WI38 (cell line): ENCODE measurements around the gene ERICH4.
"Not testable (repeated sequence)": the region's sequence is repeated elsewhere in the genome, so short reads cannot be mapped to it uniquely, and the experiment has no call there.

ENCODE experiments used
- H3K4me3 ChIP-seq: 2 replicates; pipeline ENCODE4 v1.5.1; 2011; ENCODE audit warnings: low read depth, mild to moderate bottlenecking, control low read depth, low read length
- TF ChIP-seq, protein P1 (sequence below): IDR thresholded peaks from 2 replicates; pipeline ENCODE4 v1.5.1; 2012; ENCODE audit warnings: low read depth, mild to moderate bottlenecking, control low read depth, low read length

Gene ERICH4

DNA sequence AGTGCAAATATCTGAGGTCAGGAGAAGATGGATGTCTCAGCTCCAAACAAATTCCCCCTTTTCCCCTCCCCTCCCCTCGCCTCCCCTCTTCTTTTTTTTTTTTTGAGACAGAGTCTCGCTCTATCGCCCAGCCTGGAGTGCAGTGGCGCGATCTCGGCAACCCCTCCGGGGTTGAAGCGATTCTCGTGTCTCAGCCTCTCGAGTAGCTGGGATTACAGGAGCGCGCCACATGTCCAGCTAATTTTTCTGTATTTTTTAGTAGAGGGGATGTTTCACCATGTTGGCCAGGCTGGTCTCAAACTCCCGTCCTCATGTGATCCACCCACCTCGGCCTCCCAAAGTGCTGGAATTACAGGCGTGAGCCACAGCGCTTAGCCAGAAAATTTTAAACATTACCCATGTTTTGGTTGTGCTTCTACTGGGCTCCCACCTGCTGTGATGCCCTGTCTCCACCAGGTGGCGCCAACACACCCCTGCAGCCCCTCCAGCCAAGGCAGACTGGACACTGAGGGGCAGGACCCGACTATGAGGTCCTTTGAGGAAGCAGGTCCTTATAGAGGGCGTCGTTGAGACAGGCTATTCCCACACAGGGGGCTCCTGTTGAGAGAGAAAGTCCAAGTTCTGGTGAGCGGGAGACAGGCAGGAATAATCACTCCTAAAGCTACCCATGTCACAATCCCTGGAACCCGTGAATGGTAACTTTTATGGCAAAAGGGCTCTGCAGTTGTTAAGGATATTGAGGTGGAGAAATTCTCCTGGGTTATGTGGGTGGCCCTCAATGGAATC, 6.3 kb downstream of the ERICH4 start:
- H3K4me3 ChIP-seq: peak overlapping the region; percentile 23; the same call in 1 of the 2 replicates
- TF ChIP-seq, protein P1, sequence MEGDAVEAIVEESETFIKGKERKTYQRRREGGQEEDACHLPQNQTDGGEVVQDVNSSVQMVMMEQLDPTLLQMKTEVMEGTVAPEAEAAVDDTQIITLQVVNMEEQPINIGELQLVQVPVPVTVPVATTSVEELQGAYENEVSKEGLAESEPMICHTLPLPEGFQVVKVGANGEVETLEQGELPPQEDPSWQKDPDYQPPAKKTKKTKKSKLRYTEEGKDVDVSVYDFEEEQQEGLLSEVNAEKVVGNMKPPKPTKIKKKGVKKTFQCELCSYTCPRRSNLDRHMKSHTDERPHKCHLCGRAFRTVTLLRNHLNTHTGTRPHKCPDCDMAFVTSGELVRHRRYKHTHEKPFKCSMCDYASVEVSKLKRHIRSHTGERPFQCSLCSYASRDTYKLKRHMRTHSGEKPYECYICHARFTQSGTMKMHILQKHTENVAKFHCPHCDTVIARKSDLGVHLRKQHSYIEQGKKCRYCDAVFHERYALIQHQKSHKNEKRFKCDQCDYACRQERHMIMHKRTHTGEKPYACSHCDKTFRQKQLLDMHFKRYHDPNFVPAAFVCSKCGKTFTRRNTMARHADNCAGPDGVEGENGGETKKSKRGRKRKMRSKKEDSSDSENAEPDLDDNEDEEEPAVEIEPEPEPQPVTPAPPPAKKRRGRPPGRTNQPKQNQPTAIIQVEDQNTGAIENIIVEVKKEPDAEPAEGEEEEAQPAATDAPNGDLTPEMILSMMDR: peak; percentile 98

DNA sequence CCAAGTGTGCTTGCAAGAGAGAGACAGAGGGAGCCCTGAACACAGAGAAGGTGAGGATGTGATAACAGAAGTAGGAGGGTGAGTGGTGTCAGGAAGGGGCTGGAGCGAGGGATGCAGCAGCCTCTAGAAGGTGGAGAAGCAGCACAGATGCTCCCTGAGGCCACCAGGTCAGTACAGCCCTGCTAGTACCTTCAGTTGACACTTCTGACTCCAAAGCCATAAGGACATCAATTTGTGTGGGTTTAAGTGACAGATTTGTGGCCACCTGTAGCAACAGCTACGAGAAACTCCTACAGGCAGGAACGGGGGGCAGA, 6.9 kb downstream of the ERICH4 start:
- no peak overlapping the region for H3K4me3 ChIP-seq
- TF ChIP-seq, protein P1: no peak

DNA sequence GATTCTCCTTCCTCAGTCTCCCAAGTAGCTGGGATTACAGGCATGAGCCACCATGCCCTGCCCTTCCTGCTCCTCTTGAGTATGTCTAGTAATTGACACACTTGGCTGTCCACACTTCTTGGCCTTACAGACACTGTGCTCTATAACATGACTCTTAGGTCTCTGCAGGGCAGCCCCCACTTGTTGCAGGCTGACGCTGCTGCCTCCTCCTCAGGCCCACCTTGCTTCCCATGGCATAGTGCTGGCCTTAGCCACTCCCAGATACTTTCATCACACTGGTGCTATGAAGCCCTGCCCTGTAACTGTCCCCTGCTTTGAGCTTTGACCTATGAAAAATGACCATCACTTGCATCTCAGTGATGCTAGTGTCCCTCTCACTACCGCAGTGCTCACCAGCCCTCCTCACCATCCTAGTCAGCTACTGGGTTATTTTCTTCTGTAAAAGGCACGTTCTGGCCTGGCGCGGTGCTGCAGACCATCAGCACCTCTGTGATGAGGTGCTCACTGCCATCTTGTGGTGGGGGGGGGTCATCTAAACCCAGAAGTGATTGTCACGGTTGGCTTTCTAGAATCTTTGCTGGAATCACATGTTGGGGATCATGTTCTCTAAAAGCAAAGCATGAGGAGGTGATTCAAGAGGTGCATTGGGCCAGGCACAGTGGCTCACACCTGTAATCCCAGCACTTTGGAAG, 9.8 kb downstream of the ERICH4 start:
- TF ChIP-seq, protein P1: no peak
- H3K4me3 ChIP-seq: no peak overlapping the region

DNA sequence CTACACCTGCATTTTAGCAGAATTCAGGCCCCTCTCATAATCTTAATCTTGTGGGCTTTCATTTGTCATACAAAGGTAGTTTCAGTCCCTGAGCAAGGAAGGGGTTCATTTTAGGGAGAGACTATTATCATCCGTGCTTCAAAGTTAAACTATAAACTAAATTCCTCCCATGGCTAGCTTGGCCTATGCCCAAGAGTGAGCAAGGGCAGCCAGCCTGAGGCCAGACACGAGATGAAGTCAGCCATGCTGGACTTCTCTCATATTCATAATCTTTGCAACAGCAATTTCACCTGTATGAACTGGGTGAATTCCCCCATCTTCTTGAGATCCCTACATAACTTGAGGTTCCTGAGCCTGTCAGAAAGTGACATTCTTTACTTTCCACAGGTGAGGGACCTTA, 13.0 kb downstream of the ERICH4 start:
- TF ChIP-seq, protein P1: no peak
- no peak overlapping the region for H3K4me3 ChIP-seq

DNA sequence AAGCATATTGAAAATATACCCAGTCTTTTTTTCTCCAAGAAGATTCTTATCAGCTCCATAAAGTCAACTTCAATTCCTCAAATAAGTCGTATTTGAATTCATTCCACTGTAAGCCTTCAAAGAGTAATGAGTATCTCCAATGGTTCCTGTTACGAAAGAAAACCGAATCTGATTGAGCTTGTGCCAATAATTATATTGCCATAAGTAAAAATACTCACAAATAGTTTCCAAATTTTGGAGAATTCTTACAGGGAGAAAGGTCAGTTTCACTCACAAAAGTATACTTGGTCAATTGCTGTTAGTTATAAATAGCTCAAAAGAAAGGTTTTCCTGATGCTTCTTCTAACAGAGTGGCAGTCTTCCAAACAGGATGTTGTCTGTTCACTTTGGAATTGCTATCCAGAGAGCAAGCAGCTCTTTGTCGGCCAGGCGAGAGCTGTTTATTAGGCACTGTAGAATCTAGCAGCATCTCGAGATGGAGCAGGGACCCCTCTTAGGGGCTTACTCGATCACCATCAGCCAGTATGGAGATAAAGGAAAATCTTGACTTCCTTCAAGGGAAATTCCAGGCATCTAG, 13.5 kb downstream of the ERICH4 start:
- TF ChIP-seq, protein P1: no peak
- no peak overlapping the region for H3K4me3 ChIP-seq

DNA sequence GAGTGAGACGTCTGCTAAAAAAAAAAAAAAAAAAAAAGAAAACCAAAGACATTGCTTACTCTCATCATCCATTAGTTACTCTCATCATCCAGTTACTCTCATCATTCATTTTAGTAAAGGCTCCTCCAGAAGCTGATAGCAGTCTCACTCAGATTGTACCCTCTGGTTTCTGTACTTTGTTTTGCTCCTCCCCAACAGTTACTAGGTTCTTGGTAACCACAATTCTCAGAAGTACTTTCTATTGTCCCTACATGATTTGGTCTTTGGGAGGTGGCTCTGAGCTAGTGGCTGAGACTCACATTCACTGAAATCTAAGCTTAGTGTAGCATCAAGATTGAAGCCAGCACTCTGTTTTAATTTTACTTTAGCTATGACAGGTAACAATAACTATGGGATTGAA, 14.3 kb downstream of the ERICH4 start:
- TF ChIP-seq, protein P1: no peak
- H3K4me3 ChIP-seq: no peak overlapping the region

DNA sequence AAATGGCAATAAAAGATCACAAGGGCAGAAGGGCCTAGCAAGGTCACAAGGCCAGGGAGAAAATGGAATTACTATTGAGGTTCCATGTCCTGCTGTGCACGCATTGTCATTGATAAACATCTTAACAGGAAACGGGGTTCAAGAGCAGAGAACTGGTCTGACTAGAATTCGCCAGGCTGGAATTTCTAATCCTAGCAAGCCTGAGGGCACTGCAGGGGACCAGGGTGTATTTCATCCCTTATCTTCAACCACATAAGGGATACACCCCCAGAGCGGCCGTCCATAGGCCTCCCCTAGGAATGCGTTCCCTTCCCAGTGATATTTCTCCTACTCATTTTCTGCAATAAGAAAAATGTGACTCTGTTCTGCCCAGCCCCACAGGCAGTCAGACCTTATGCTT, 19.5 kb downstream of the ERICH4 start:
- TF ChIP-seq, protein P1: no peak
- H3K4me3 ChIP-seq: no peak overlapping the region

DNA sequence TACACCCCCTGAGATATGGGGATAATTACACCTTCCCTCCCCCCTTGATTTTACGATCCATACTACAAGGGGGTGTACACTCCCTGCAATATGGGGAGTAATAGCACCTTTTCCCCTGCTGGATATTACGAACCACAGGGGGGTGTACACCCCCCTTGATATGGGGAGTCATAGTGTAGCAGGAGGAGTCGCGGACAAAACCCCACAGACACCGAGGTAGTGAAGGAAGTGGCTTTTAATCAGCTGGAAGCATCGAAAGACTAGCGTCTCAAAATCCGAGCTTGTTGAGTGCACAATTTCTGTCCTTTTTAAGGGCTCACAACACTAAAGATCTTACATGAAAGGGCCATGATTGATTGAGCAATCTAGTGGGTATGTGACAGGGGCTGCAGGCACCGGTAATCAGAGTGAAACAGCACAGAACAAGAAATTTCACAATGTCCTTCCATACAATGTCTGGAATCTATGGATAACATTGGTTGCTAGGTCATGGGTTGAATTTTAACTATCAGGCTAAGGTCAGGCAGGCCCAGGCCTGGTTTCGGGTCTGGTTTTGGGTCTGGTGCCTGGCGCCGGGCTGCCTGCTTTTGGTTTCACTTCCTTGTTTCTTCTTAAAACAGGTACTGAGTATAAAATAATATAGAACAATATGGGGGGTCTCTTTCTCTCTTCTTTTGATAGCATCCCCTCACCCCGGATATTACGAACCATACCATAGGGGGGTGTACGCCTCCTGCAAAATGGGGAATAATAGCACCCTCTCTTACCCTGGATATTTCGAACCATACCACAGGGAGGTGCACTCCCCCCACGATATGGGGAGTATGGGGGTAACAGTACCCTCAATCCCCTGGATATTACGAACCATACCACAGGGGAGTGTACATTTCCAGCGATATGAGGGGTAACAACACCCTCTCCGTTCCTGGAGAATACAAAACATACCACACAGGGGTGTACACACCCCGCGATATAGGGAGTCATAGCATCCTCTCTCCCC, 20.6 kb downstream of the ERICH4 start:
- not testable (repeated sequence) for H3K4me3 ChIP-seq
